ENCODE data around the gene PRG3. TPM values are rescaled to one million over a fixed set of nuclear protein-coding genes. Genes with fewer than 3 reads are reported as not detected.

The PRG3 gene
- total RNA-seq, 1 donor from 2014 or later = not detected

- Mint-ChIP-seq H3K27me3 (ENCODE audit: low read depth) (peaks cover 19% of the 10 kb centered on the region), H3K36me3 (no peaks in the 10 kb centered on the region), H3K9me3 (no peaks in the 10 kb centered on the region), H3K27ac (no peak overlapping the region), H3K4me1 (peaks cover 3% of the 10 kb centered on the region), H3K4me3 (no peak overlapping the region)
- no peak for DNase-seq (ENCODE audit: low spot score in 2 of 2, unreplicated experiment in 2 of 2)
- TF ChIP-seq CTCF (IDR thresholded peaks at IDR 0.05; ENCODE audit: unreplicated experiment) = no peak
Observed at GRCh38 chr11:57359896-57360690, 20.9 kb downstream of the PRG3 start.

GRCh38 chr11:57359396-57359795 is 21.6 kb downstream of the PRG3 start:
- no peak for TF ChIP-seq CTCF (IDR thresholded peaks at IDR 0.05; ENCODE audit: unreplicated experiment)
- Mint-ChIP-seq H3K27me3 (ENCODE audit: low read depth) (peaks cover 15% of the 10 kb centered on the region), H3K27ac (no peak overlapping the region), H3K4me3 (no peak overlapping the region), H3K9me3 (no peaks in the 10 kb centered on the region), H3K4me1 (peaks cover 3% of the 10 kb centered on the region), H3K36me3 (no peaks in the 10 kb centered on the region)
- no peak for DNase-seq (ENCODE audit: low spot score in 2 of 2, unreplicated experiment in 2 of 2)

DNA sequence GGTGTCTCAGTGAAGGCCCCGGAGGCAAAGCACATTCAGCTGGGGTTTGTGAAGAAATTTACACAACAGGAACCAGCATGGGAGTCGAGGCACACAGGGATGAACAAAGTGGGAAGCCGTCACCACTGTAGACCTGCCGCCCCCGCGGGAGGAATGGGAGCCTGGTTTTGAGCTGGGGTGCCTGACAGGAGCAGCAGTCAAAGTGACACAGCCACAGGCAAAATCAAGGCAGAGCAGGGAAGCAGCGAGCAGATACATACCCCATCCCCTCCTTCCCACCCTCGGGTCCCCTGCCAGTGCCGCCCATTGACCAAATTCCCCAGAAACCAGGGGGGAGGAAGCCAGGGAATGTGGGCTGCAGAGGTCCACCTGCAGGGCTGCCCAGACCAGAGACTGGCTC is 22.0 kb downstream of the PRG3 start:
- Mint-ChIP-seq H3K27me3 (ENCODE audit: low read depth) (peaks cover 11% of the 10 kb centered on the region), H3K27ac (no peak overlapping the region), H3K9me3 (no peaks in the 10 kb centered on the region), H3K36me3 (no peaks in the 10 kb centered on the region), H3K4me3 (no peak overlapping the region), H3K4me1 (peaks cover 3% of the 10 kb centered on the region)
- no peak for DNase-seq (ENCODE audit: low spot score in 2 of 2, unreplicated experiment in 2 of 2)
- no peak for TF ChIP-seq CTCF (IDR thresholded peaks at IDR 0.05; ENCODE audit: unreplicated experiment)

DNA sequence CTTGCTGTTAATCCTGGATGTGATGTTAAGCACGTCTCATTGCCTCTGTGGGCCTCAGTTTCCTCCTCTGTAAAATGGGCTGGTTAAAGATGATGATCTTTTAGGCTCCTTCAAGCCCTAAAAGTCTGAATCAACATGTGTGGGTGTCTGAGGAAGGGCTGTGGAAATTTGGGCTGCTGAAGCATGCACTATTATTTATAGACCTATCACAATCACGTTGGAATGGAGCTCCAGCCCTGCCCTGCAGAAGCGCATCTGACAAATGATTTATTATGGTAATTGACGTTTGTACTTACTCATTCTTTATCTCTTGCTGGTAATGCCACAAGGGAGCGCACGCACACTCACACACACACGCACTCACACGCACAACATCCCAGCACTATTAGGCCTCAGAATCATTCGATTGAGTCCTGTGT is 22.4 kb downstream of the PRG3 start:
- Mint-ChIP-seq H3K36me3 (no peaks in the 10 kb centered on the region), H3K27ac (no peak overlapping the region), H3K27me3 (ENCODE audit: low read depth) (peaks cover 8% of the 10 kb centered on the region), H3K4me3 (no peak overlapping the region), H3K9me3 (no peaks in the 10 kb centered on the region), H3K4me1 (peaks cover 3% of the 10 kb centered on the region)
- DNase-seq (ENCODE audit: low spot score in 2 of 2, unreplicated experiment in 2 of 2) = no peak
- TF ChIP-seq CTCF (IDR thresholded peaks at IDR 0.05; ENCODE audit: unreplicated experiment) = no peak

GRCh38 chr11:57357856-57358255 is 23.1 kb downstream of the PRG3 start:
- no peaks in the 10 kb centered on the region for H3K36me3 Mint-ChIP-seq
- H3K27me3 Mint-ChIP-seq (ENCODE audit: low read depth) = peaks cover 2% of the 10 kb centered on the region
- peaks cover 3% of the 10 kb centered on the region for H3K4me1 Mint-ChIP-seq
- no peaks in the 10 kb centered on the region for H3K9me3 Mint-ChIP-seq
- no peak for DNase-seq (ENCODE audit: low spot score in 2 of 2, unreplicated experiment in 2 of 2)
- TF ChIP-seq CTCF (IDR thresholded peaks at IDR 0.05; ENCODE audit: unreplicated experiment) = no peak
- H3K4me3 Mint-ChIP-seq = no peak overlapping the region
- H3K27ac Mint-ChIP-seq = no peak overlapping the region
